ENCODE results near the gene TNFRSF1A. TPM values are rescaled to one million over a fixed set of nuclear protein-coding genes. Genes with fewer than 3 reads are reported as not detected.

Gene TNFRSF1A
- total and polyA plus RNA-seq, 7 donors, result 38.8 to 224 (median 117) TPM

GRCh38 chr12:6382982-6383381 is 41.1 kb upstream of the TNFRSF1A start:
- H3K4me3 ChIP-seq, result peak overlapping the region; percentile 83
- DNase-seq (no peak), ATAC-seq (no peak)
- no peaks in the 10 kb centered on the region for H3K27me3 ChIP-seq (ENCODE audit: insufficient read depth in 3 of 3, low read length in 2 of 3)
- WGBS, 3 donors, result 64 to 75% (median 72%) methylated on average over 6 of the region's 6 CpGs
- no peaks in the 10 kb centered on the region for H3K9me3 ChIP-seq
- no peak for TF ChIP-seq CTCF (IDR thresholded peaks at IDR 0.05)
- H3K27ac ChIP-seq, result peak overlapping the region; percentile 97
- peaks cover 33% of the 10 kb centered on the region for H3K4me1 ChIP-seq
- peaks cover 7 to 22% of the 10 kb centered on the region in 2 donors for H3K36me3 ChIP-seq (ENCODE audit: insufficient read depth in 1 of 2, low read depth in 1 of 2)
- intact Hi-C loops (cut with DNase I), result loop anchor here in 1 of 2 donors (2.0 kb wide), 1 partner anchor 40 kb away; the partner anchor contains the start of gene TNFRSF1A

- H3K4me3 ChIP-seq, result no peak overlapping the region
- H3K4me1 ChIP-seq, result peaks cover 37% of the 10 kb centered on the region
- H3K27ac ChIP-seq, result peak overlapping the region; percentile 97
- H3K36me3 ChIP-seq (ENCODE audit: insufficient read depth in 1 of 2, low read depth in 1 of 2), result peaks cover 3 to 16% of the 10 kb centered on the region in 2 donors
- no peaks in the 10 kb centered on the region for H3K27me3 ChIP-seq (ENCODE audit: insufficient read depth in 3 of 3, low read length in 2 of 3)
- no peak for DNase-seq
- WGBS, 3 donors, result 84 to 87% (median 87%) methylated on average over 7 of the region's 7 CpGs
- no peak for TF ChIP-seq CTCF (IDR thresholded peaks at IDR 0.05)
- no peaks in the 10 kb centered on the region for H3K9me3 ChIP-seq
- no peak for ATAC-seq
- intact Hi-C loops (cut with DNase I), result loop anchor here in 1 of 2 donors (2.0 kb wide), 1 partner anchor 40 kb away; the partner anchor contains the start of gene TNFRSF1A
These were observed 40.5 kb upstream of the TNFRSF1A start for GRCh38 chr12:6382371-6382770.

GRCh38 chr12:6380141-6381121 is 38.6 kb upstream of the TNFRSF1A start:
- H3K27me3 ChIP-seq (ENCODE audit: insufficient read depth in 3 of 3, low read length in 2 of 3), result no peaks in the 10 kb centered on the region
- H3K4me1 ChIP-seq, result peaks cover 44% of the 10 kb centered on the region
- intact Hi-C loops (cut with DNase I), result no loop called here
- no peak for TF ChIP-seq CTCF (IDR thresholded peaks at IDR 0.05)
- no peak overlapping the region for H3K27ac ChIP-seq
- DNase-seq (no peak), ATAC-seq (no peak)
- H3K4me3 ChIP-seq, result no peak overlapping the region
- WGBS, 3 donors, result 88 to 92% (median 88%) methylated on average over 14 of the region's 14 CpGs
- H3K9me3 ChIP-seq, result no peaks in the 10 kb centered on the region
- no peaks in the 10 kb centered on the region for H3K36me3 ChIP-seq (ENCODE audit: insufficient read depth in 1 of 2, low read depth in 1 of 2)

- Histone ChIP-seq H3K9me3 (no peaks in the 10 kb centered on the region), H3K4me1 (peaks cover 36% of the 10 kb centered on the region), H3K27me3 (ENCODE audit: insufficient read depth in 3 of 3, low read length in 2 of 3) (no peaks in the 10 kb centered on the region), H3K4me3 (no peak overlapping the region), H3K27ac (no peak overlapping the region), H3K36me3 (ENCODE audit: insufficient read depth in 1 of 2, low read depth in 1 of 2) (no peaks in the 10 kb centered on the region)
- 84 to 85% (median 84%) methylated on average over 13 of the region's 13 CpGs for WGBS, 3 donors
- TF ChIP-seq CTCF (IDR thresholded peaks at IDR 0.05), result no peak
- no peak for DNase-seq
- intact Hi-C loops (cut with DNase I), result no loop called here
- no peak for ATAC-seq
These were observed 37.0 kb upstream of the TNFRSF1A start for GRCh38 chr12:6378709-6379472.

Data from psoas muscle (tissue), 8 donors.